GM23338 (cell line): Measurements from ENCODE around the gene TTC13. TPM values are rescaled to one million over a fixed set of nuclear protein-coding genes. Genes with fewer than 3 reads are reported as not detected.

Experiments
- ATAC-seq: fragments of 200-7000 bp; cut with Tn5 transposase; 3 replicates; pipeline ENCODE4 v1.9.1; 2020
- DNase-seq: peaks from one replicate; pipeline ENCODE4 v3.0.0-alpha.2; 2015; ENCODE audit warnings: low spot score
- H2AFZ ChIP-seq: fragments of 200-600 bp; sonication (generic); 2 replicates; pipeline ENCODE4 v1.8.0; 2016; ENCODE audit warnings: antibody characterized with exemption, mild to moderate bottlenecking, moderate library complexity
- H3F3A ChIP-seq: fragments of 200-600 bp; sonication (generic); replicated peaks from 2 replicates; pipeline ENCODE4 v1.8.0; 2017; ENCODE audit warnings: antibody characterized with exemption, mixed run types, low read depth
- H3K27ac ChIP-seq: fragments of 200-600 bp; sonication (generic); 2 replicates; pipeline ENCODE4 v1.6.1; 2016; ENCODE audit warnings: low read depth
- H3K27me3 ChIP-seq: fragments of 200-600 bp; sonication (generic); 2 replicates; pipeline ENCODE4 v1.8.0; 2016; ENCODE audit warnings: mild to moderate bottlenecking, mixed run types, moderate library complexity; ENCODE audit not compliant: insufficient read depth
- H3K36me3 ChIP-seq: fragments of 200-600 bp; sonication (generic); 2 replicates; pipeline ENCODE4 v1.8.0; 2016; ENCODE audit warnings: mild to moderate bottlenecking; ENCODE audit not compliant: insufficient read depth
- H3K4me1 ChIP-seq: fragments of 200-600 bp; sonication (generic); 2 replicates; pipeline ENCODE4 v1.8.0; 2016; ENCODE audit warnings: mild to moderate bottlenecking, moderate library complexity; ENCODE audit not compliant: insufficient read depth
- H3K4me2 ChIP-seq: fragments of 200-600 bp; sonication (generic); 2 replicates; pipeline ENCODE4 v1.7.1; 2017; ENCODE audit warnings: mixed run types
- H3K4me3 ChIP-seq: fragments of 200-600 bp; sonication (generic); 2 replicates; pipeline ENCODE4 v1.6.1; 2016; ENCODE audit warnings: mixed run types
- H3K79me2 ChIP-seq: fragments of 200-600 bp; sonication (generic); replicated peaks from 2 replicates; pipeline ENCODE4 v1.8.0; 2017; ENCODE audit warnings: mild to moderate bottlenecking; ENCODE audit not compliant: insufficient read depth
- H3K9me2 ChIP-seq: fragments of 200-600 bp; sonication (generic); 2 replicates; pipeline ENCODE4 v1.8.0; 2017; ENCODE audit not compliant: insufficient read depth
- H4K20me1 ChIP-seq: fragments of 200-600 bp; sonication (generic); replicated peaks from 2 replicates; pipeline ENCODE4 v1.8.0; 2017; ENCODE audit warnings: mild to moderate bottlenecking; ENCODE audit not compliant: insufficient read depth
- H3K27ac Mint-ChIP-seq: 2 replicates; pipeline ENCODE4 v1.8.0; 2020; ENCODE audit warnings: inconsistent platforms, mild to moderate bottlenecking, moderate library complexity, mixed read lengths
- H3K27me3 Mint-ChIP-seq: 3 replicates; pipeline ENCODE4 v1.8.0; 2022; ENCODE audit warnings: low read depth, mild to moderate bottlenecking, moderate library complexity, mixed read lengths, inconsistent platforms; ENCODE audit not compliant: insufficient read depth, poor library complexity
- H3K36me3 Mint-ChIP-seq: 3 replicates; pipeline ENCODE4 v1.8.0; 2021; ENCODE audit warnings: low read depth, mild to moderate bottlenecking, inconsistent platforms, moderate library complexity, mixed read lengths
- H3K4me1 Mint-ChIP-seq: 3 replicates; pipeline ENCODE4 v1.8.0; 2020; ENCODE audit warnings: mild to moderate bottlenecking, inconsistent platforms, mixed read lengths
- H3K4me3 Mint-ChIP-seq: 3 replicates; pipeline ENCODE4 v1.8.0; 2021; ENCODE audit warnings: moderate library complexity, mild to moderate bottlenecking, inconsistent platforms, mixed read lengths
- H3K9me3 Mint-ChIP-seq: 3 replicates; pipeline ENCODE4 v1.8.0; 2020; ENCODE audit warnings: moderate library complexity, mild to moderate bottlenecking, inconsistent platforms, mixed read lengths
- ETS1 ChIP-seq: IDR thresholded peaks from 2 replicates; pipeline ENCODE4 v1.6.1; 2016; ENCODE audit warnings: antibody characterized with exemption
- EZH2 ChIP-seq: fragments of 200-600 bp; sonication (generic); IDR thresholded peaks from one replicate; pipeline ENCODE4 v1.8.0; 2017; ENCODE audit warnings: antibody characterized with exemption, mild to moderate bottlenecking, low read depth; ENCODE audit not compliant: unreplicated experiment
- EZH2phosphoT487 ChIP-seq: fragments of 200-600 bp; sonication (generic); IDR thresholded peaks from one replicate; pipeline ENCODE4 v1.8.1; 2018; ENCODE audit warnings: antibody characterized with exemption; ENCODE audit not compliant: unreplicated experiment
- JUNB ChIP-seq: IDR thresholded peaks from one replicate; pipeline ENCODE4 v1.6.1; 2016; ENCODE audit warnings: antibody characterized with exemption; ENCODE audit not compliant: unreplicated experiment
- ZNF331 ChIP-seq: fragments of 250-450 bp; sonication (Bioruptor Pico); IDR thresholded peaks from 2 replicates; pipeline ENCODE4 v1.5.0; 2020; ENCODE audit warnings: low read depth, mild to moderate bottlenecking, moderate library complexity
- polyA plus RNA-seq: library from polyadenylated mRNA; unstranded; fragments of >200 nt; fragmentation: Nextera tagmentation; extraction: Ambion mirVana; gene quantifications from 2 replicates; pipeline ENCODE4 v1.2.1, GENCODE V29; 2016
- total RNA-seq: library from RNA; depleted of rRNA; stranded (reverse); fragments of >200 nt; shearing (Covaris generic); gene quantifications from 2 replicates; pipeline ENCODE4 v1.2.3, GENCODE V29; 2014
- TF ChIP-seq, protein P1 (sequence below), 2 experiments: fragments of 200-600 bp in 1 of 2; sonication (generic) in 1 of 2; conservative IDR thresholded peaks; 2 replicates each; pipeline versions ENCODE4 v1.5.1 to v1.6.1; 2016 to 2017; ENCODE audit warnings: antibody characterized with exemption in 2 of 2, low read depth in 2 of 2, mild to moderate bottlenecking in 2 of 2, moderate library complexity in 1 of 2
- TF ChIP-seq, protein P2 (sequence below): fragments of 250-450 bp; sonication (Bioruptor Pico); IDR thresholded peaks from 2 replicates; pipeline ENCODE4 v1.5.0; 2020; ENCODE audit warnings: mild to moderate bottlenecking, moderate library complexity
- TF ChIP-seq, protein P3 (sequence below): IDR thresholded peaks from one replicate; pipeline ENCODE4 v1.6.1; 2018; ENCODE audit warnings: antibody characterized with exemption; ENCODE audit not compliant: unreplicated experiment

TTC13 gene
- total and polyA plus RNA-seq, 2 experiments from 2014 or later = 3.8 to 9.4 TPM

DNA sequence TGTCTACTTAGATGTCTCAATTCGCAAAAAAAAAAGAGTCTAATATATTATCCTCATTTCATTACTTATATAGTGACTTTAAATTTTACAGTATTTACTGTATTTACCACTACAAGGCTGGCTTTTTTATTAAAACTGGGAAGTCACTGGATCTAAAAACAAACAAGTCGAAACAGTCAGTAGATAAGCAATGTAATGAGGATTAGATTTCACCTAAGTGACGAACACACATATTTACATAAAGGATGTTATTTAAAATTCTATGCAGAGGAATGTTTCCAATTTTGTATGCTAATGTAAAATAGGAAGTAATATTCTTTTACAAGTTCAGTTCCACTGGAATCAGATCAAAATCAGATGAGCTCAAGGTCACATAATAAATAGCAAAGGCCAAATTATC is 28.3 kb downstream of the TTC13 start (continued):
- TF ChIP-seq, protein P1, sequence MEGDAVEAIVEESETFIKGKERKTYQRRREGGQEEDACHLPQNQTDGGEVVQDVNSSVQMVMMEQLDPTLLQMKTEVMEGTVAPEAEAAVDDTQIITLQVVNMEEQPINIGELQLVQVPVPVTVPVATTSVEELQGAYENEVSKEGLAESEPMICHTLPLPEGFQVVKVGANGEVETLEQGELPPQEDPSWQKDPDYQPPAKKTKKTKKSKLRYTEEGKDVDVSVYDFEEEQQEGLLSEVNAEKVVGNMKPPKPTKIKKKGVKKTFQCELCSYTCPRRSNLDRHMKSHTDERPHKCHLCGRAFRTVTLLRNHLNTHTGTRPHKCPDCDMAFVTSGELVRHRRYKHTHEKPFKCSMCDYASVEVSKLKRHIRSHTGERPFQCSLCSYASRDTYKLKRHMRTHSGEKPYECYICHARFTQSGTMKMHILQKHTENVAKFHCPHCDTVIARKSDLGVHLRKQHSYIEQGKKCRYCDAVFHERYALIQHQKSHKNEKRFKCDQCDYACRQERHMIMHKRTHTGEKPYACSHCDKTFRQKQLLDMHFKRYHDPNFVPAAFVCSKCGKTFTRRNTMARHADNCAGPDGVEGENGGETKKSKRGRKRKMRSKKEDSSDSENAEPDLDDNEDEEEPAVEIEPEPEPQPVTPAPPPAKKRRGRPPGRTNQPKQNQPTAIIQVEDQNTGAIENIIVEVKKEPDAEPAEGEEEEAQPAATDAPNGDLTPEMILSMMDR (conservative IDR thresholded peaks at IDR 0.05; ENCODE audit: low read depth in 2 of 2) = no peak
- TF ChIP-seq ZNF331 (CRISPR knock-in tag) = no peak

DNA sequence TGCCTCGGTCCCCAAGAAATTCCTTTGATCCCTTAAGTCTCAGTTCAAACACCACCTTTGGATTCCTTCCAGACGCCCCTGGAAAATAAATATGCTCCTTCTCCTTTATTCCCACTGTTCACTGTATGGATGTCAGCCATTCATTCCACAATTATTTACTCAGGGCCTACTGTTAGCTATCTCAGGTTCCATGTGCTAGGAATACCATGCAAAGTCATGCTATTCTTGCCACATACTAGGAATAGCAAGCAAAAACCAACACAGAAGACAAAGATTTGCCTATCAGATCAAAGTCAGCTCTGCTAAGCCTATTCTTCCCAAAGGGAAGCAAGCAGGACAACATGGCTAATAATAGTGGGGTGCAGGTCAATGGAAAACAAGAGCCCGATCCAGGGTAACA is 29.8 kb downstream of the TTC13 start:
- no peak overlapping the region for H3K27ac Mint-ChIP-seq
- TF ChIP-seq ETS1 (no peak), JUNB (no peak), ZNF331 (CRISPR knock-in tag) (no peak), EZH2 (no peak), EZH2phosphoT487 (no peak)
- TF ChIP-seq, protein P2, sequence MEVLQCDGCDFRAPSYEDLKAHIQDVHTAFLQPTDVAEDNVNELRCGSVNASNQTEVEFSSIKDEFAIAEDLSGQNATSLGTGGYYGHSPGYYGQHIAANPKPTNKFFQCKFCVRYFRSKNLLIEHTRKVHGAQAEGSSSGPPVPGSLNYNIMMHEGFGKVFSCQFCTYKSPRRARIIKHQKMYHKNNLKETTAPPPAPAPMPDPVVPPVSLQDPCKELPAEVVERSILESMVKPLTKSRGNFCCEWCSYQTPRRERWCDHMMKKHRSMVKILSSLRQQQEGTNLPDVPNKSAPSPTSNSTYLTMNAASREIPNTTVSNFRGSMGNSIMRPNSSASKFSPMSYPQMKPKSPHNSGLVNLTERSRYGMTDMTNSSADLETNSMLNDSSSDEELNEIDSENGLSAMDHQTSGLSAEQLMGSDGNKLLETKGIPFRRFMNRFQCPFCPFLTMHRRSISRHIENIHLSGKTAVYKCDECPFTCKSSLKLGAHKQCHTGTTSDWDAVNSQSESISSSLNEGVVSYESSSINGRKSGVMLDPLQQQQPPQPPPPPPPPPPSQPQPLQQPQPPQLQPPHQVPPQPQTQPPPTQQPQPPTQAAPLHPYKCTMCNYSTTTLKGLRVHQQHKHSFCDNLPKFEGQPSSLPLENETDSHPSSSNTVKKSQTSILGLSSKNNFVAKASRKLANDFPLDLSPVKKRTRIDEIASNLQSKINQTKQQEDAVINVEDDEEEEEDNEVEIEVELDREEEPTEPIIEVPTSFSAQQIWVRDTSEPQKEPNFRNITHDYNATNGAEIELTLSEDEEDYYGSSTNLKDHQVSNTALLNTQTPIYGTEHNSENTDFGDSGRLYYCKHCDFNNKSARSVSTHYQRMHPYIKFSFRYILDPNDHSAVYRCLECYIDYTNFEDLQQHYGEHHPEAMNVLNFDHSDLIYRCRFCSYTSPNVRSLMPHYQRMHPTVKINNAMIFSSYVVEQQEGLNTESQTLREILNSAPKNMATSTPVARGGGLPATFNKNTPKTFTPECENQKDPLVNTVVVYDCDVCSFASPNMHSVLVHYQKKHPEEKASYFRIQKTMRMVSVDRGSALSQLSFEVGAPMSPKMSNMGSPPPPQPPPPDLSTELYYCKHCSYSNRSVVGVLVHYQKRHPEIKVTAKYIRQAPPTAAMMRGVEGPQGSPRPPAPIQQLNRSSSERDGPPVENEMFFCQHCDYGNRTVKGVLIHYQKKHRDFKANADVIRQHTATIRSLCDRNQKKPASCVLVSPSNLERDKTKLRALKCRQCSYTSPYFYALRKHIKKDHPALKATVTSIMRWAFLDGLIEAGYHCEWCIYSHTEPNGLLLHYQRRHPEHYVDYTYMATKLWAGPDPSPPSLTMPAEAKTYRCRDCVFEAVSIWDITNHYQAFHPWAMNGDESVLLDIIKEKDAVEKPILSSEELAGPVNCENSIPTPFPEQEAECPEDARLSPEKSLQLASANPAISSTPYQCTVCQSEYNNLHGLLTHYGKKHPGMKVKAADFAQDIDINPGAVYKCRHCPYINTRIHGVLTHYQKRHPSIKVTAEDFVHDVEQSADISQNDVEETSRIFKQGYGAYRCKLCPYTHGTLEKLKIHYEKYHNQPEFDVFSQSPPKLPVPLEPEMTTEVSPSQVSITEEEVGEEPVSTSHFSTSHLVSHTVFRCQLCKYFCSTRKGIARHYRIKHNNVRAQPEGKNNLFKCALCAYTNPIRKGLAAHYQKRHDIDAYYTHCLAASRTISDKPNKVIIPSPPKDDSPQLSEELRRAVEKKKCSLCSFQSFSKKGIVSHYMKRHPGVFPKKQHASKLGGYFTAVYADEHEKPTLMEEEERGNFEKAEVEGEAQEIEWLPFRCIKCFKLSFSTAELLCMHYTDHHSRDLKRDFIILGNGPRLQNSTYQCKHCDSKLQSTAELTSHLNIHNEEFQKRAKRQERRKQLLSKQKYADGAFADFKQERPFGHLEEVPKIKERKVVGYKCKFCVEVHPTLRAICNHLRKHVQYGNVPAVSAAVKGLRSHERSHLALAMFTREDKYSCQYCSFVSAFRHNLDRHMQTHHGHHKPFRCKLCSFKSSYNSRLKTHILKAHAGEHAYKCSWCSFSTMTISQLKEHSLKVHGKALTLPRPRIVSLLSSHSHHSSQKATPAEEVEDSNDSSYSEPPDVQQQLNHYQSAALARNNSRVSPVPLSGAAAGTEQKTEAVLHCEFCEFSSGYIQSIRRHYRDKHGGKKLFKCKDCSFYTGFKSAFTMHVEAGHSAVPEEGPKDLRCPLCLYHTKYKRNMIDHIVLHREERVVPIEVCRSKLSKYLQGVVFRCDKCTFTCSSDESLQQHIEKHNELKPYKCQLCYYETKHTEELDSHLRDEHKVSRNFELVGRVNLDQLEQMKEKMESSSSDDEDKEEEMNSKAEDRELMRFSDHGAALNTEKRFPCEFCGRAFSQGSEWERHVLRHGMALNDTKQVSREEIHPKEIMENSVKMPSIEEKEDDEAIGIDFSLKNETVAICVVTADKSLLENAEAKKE = no peak
- TF ChIP-seq, protein P3, sequence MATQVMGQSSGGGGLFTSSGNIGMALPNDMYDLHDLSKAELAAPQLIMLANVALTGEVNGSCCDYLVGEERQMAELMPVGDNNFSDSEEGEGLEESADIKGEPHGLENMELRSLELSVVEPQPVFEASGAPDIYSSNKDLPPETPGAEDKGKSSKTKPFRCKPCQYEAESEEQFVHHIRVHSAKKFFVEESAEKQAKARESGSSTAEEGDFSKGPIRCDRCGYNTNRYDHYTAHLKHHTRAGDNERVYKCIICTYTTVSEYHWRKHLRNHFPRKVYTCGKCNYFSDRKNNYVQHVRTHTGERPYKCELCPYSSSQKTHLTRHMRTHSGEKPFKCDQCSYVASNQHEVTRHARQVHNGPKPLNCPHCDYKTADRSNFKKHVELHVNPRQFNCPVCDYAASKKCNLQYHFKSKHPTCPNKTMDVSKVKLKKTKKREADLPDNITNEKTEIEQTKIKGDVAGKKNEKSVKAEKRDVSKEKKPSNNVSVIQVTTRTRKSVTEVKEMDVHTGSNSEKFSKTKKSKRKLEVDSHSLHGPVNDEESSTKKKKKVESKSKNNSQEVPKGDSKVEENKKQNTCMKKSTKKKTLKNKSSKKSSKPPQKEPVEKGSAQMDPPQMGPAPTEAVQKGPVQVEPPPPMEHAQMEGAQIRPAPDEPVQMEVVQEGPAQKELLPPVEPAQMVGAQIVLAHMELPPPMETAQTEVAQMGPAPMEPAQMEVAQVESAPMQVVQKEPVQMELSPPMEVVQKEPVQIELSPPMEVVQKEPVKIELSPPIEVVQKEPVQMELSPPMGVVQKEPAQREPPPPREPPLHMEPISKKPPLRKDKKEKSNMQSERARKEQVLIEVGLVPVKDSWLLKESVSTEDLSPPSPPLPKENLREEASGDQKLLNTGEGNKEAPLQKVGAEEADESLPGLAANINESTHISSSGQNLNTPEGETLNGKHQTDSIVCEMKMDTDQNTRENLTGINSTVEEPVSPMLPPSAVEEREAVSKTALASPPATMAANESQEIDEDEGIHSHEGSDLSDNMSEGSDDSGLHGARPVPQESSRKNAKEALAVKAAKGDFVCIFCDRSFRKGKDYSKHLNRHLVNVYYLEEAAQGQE = no peak

More for the DNA sequence above, 29.8 kb downstream of the TTC13 start:
- no peaks in the 10 kb centered on the region for H3K36me3 Mint-ChIP-seq
- Histone ChIP-seq H3K27ac (no peak overlapping the region), H3K36me3 (no peaks in the 10 kb centered on the region), H3K4me1 (no peaks in the 10 kb centered on the region), H4K20me1 (no peaks in the 10 kb centered on the region; the same call in 1 of the 2 replicates), H3F3A (no peaks in the 10 kb centered on the region), H3K79me2 (no peaks in the 10 kb centered on the region), H3K27me3 (no peaks in the 10 kb centered on the region), H2AFZ (no peak overlapping the region), H3K9me2 (no peaks in the 10 kb centered on the region), H3K4me2 (no peak overlapping the region), H3K4me3 (no peak overlapping the region)
- DNase-seq (no peak), ATAC-seq (no peak)
- no peaks in the 10 kb centered on the region for H3K4me1 Mint-ChIP-seq
- H3K4me3 Mint-ChIP-seq = no peak overlapping the region
- no peaks in the 10 kb centered on the region for H3K9me3 Mint-ChIP-seq
- no peaks in the 10 kb centered on the region for H3K27me3 Mint-ChIP-seq
